Hepatocyte (in vitro differentiated cells): ENCODE results near the gene NT5M.

Experiments used
- EZH2 ChIP-seq: fragments of 200-600 bp; sonication (generic); IDR thresholded peaks from 2 replicates; pipeline ENCODE4 v1.6.1; 2016; ENCODE audit warnings: antibody characterized with exemption, mild to moderate bottlenecking, borderline replicate concordance
- EZH2phosphoT487 ChIP-seq: fragments of 200-600 bp; sonication (generic); IDR thresholded peaks from one replicate; pipeline ENCODE4 v1.6.1; 2018; ENCODE audit warnings: antibody characterized with exemption, mild to moderate bottlenecking, low read depth, moderate library complexity; ENCODE audit not compliant: unreplicated experiment, severe bottlenecking
- TF ChIP-seq, protein P1 (sequence below): fragments of 200-600 bp; sonication (generic); IDR thresholded peaks from 2 replicates; pipeline ENCODE4 v1.5.1; 2016; ENCODE audit warnings: antibody characterized with exemption, mild to moderate bottlenecking; ENCODE audit not compliant: poor library complexity

DNA sequence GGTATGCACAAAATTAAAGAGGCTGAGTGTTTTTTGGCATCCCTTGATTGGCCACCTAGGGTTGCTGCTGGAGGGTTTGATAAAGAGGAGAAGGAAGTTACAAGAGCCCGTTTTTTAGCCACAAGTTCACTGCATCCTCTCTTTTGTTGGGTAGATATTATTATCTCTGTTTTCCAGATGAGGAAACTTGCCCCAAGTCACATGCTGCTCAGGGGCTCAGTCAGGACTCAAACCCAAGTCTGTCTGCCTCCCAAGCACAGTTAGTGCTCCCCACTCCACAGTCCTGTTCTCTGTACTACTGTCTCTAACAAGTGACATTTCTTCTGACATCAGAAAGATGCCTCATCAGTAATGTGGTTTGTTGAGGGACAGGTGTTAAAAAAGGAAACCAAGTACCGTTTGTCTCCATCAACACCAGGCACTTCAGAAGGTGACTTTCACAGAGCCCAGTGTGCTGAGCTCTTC lies 1.4 kb downstream of the NT5M start:
- TF ChIP-seq, protein P1, sequence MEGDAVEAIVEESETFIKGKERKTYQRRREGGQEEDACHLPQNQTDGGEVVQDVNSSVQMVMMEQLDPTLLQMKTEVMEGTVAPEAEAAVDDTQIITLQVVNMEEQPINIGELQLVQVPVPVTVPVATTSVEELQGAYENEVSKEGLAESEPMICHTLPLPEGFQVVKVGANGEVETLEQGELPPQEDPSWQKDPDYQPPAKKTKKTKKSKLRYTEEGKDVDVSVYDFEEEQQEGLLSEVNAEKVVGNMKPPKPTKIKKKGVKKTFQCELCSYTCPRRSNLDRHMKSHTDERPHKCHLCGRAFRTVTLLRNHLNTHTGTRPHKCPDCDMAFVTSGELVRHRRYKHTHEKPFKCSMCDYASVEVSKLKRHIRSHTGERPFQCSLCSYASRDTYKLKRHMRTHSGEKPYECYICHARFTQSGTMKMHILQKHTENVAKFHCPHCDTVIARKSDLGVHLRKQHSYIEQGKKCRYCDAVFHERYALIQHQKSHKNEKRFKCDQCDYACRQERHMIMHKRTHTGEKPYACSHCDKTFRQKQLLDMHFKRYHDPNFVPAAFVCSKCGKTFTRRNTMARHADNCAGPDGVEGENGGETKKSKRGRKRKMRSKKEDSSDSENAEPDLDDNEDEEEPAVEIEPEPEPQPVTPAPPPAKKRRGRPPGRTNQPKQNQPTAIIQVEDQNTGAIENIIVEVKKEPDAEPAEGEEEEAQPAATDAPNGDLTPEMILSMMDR = no peak
- TF ChIP-seq EZH2phosphoT487 (no peak), EZH2 (no peak)
